Measurements from ENCODE around the gene RNF20.

The RNF20 gene

GRCh38 chr9:101564252-101564651 lies 30.6 kb downstream of the RNF20 start:
- DNase-seq (ENCODE audit: extremely low read depth, low read depth), result no peak
- no peak for TF ChIP-seq CTCF (IDR thresholded peaks at IDR 0.05; ENCODE audit: low read depth, low read length)

GRCh38 chr9:101566904-101567724 lies 33.5 kb downstream of the RNF20 start:
- peak; percentile 46 for TF ChIP-seq CTCF (IDR thresholded peaks at IDR 0.05; ENCODE audit: low read depth, low read length)
- no peak for DNase-seq (ENCODE audit: extremely low read depth, low read depth)

GRCh38 chr9:101567725-101568350 lies 34.2 kb downstream of the RNF20 start:
- no peak for TF ChIP-seq CTCF (IDR thresholded peaks at IDR 0.05; ENCODE audit: low read depth, low read length)
- DNase-seq (ENCODE audit: extremely low read depth, low read depth), result no peak

- TF ChIP-seq CTCF (IDR thresholded peaks at IDR 0.05; ENCODE audit: low read depth, low read length), result no peak
- no peak for DNase-seq (ENCODE audit: extremely low read depth, low read depth)
Measured at GRCh38 chr9:101569741-101570501, 36.3 kb downstream of the RNF20 start.

- no peak for TF ChIP-seq CTCF (IDR thresholded peaks at IDR 0.05; ENCODE audit: low read depth, low read length)
- DNase-seq (ENCODE audit: extremely low read depth, low read depth), result no peak
Measured at GRCh38 chr9:101571114-101571513, 37.5 kb downstream of the RNF20 start.

- TF ChIP-seq CTCF (IDR thresholded peaks at IDR 0.05; ENCODE audit: low read depth, low read length), result no peak
- no peak for DNase-seq (ENCODE audit: extremely low read depth, low read depth)
Measured at GRCh38 chr9:101572316-101572715, 38.7 kb downstream of the RNF20 start.

Data from AG09319 (cell line).